Naive thymus-derived CD8-positive, alpha-beta T cell (primary cell): ENCODE data around the gene RPL18A. TPM values are rescaled to one million over a fixed set of nuclear protein-coding genes. Genes with fewer than 3 reads are reported as not detected.

ENCODE experiments used
- ATAC-seq, 2 donors: fragments of 150-1000 bp; cut with Tn5 transposase in 1 of 2; sonication (Bioruptor Pico), chemical (Tn5 transposase) in 1 of 2; 1 replicate in 1 of 2; 2 replicates in 1 of 2; pipeline ENCODE4 v1.10.0; 2021; ENCODE audit warnings: mild to moderate bottlenecking in 2 of 2, moderate library complexity in 2 of 2
- POLR2A ChIA-PET: fragments of 350-600 bp; sonication (Branson Sonifier 250); formaldehyde crosslinking; loops from one replicate; lab custom pipeline; 2021; ENCODE audit warnings: antibody characterized with exemption; lab: Charles Lee
- DNase-seq, 10 donors: peaks; one replicate each; pipeline versions ENCODE4 v3.0.0 to v3.0.0-alpha.2; 2020 to 2022
- H3K27ac Mint-ChIP-seq, 10 donors: one replicate each; pipeline ENCODE4 v1.8.0; 2020 to 2022; ENCODE audit warnings: mild to moderate bottlenecking in 10 of 10, mixed read lengths in 10 of 10, moderate library complexity in 4 of 10, inconsistent platforms in 1 of 10
- H3K27me3 Mint-ChIP-seq, 5 donors: one replicate each; pipeline ENCODE4 v1.8.0; 2021 to 2022; ENCODE audit warnings: mixed read lengths in 5 of 5
- H3K36me3 Mint-ChIP-seq, 3 donors: one replicate each; pipeline ENCODE4 v1.8.0; 2020 to 2022; ENCODE audit warnings: mixed read lengths in 3 of 3, mild to moderate bottlenecking in 2 of 3, inconsistent platforms in 1 of 3
- H3K4me1 Mint-ChIP-seq, 4 donors: one replicate each; pipeline ENCODE4 v1.8.0; 2021 to 2022; ENCODE audit warnings: mixed read lengths in 4 of 4
- H3K4me3 Mint-ChIP-seq, 10 donors: one replicate each; pipeline ENCODE4 v1.8.0; 2020 to 2022; ENCODE audit warnings: mild to moderate bottlenecking in 10 of 10, mixed read lengths in 10 of 10, moderate library complexity in 6 of 10, inconsistent platforms in 1 of 10
- H3K9me3 Mint-ChIP-seq, 9 donors: one replicate each; pipeline ENCODE4 v1.8.0; 2020 to 2022; ENCODE audit warnings: mixed read lengths in 9 of 9, mild to moderate bottlenecking in 3 of 9, inconsistent platforms in 1 of 9, moderate library complexity in 1 of 9
- polyA plus RNA-seq, 3 donors: library from polyadenylated mRNA; unstranded; fragments of 300-500 nt; fragmentation: Illumina TruSeq; gene quantifications; one replicate each; pipeline ENCODE4 v1.2.3, GENCODE V29; 2021
- total RNA-seq, 8 experiments: library from RNA in 2 of 8; stranded (reverse) in 2 of 8; gene quantifications; one replicate each; pipeline ENCODE4 v1.2.3 and lab custom pipeline; 2021 to 2026

Gene RPL18A
- total RNA-seq = 1,000 to 10,000 TPM; 2,924 to 2,989 TPM
- 1,000 to 10,000 TPM; 3,790 to 4,859 (median 4,546) TPM for polyA plus RNA-seq
- total RNA-seq (lab: John Stamatoyannopoulos, UW) = 524 to 932 (median 754) reads per million in 6 experiments

GRCh38 chr19:17859533-17860330 is at the start of gene RPL18A:
Gene RPL18A (plus strand): TSS chr19:17859910. CDS start chr19:17859957, 47 bp downstream.
- POLR2A ChIA-PET = interaction anchor here (0.5 to 7.7 kb wide), 40 partner anchors 9 to 1489 kb away, joined by 3 to 292 read pairs (median 3); partner anchors contain the start of genes ABHD8, ARRDC2, CCDC124 and FCHO1
- Mint-ChIP-seq H3K27ac (peak within 1 kb of the TSS; percentile 95 to 100 (median 98)), H3K4me1 (peaks cover 19 to 42% (median 39%) of the 10 kb centered on the region in 4 donors), H3K27me3 (peaks cover 0 to 1% (median 0%) of the 10 kb centered on the region in 5 donors), H3K36me3 (peaks cover 5 to 41% (median 6%) of the 10 kb centered on the region in 3 donors), H3K4me3 (peak within 1 kb of the TSS; percentile 91 to 100 (median 99)), H3K9me3 (no peaks in the 10 kb centered on the region)
- ATAC-seq (peak; percentile 94 to 95), DNase-seq (peak; percentile 91 to 99 (median 98))

DNA sequence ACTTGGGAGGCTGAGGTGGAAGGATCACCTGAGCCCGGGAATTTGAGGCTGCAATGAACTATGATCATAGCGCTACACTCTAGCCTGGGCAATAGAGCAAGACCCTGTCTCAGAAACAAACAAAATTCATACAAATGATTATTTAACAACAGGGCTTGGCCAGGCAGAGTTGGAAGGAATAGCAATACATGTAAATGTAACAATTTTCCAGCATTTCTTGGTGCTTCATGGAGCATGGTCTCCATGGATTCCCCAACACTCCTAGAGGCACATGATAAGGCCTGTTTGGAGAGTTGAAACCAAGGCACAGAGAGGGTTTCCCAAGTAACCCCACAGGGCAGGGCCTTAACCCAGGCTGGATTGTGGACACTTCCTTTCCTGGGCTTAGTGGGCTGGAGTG is 48.6 kb upstream of the RPL18A start:
- DNase-seq (no peak), ATAC-seq (no peak)
- peaks cover 2 to 25% (median 13%) of the 10 kb centered on the region in 4 donors for H3K4me1 Mint-ChIP-seq
- no peaks in the 10 kb centered on the region for H3K9me3 Mint-ChIP-seq
- H3K4me3 Mint-ChIP-seq = no peak overlapping the region
- H3K27me3 Mint-ChIP-seq = no peaks in the 10 kb centered on the region
- POLR2A ChIA-PET = no interaction called here
- peaks cover 0 to under 1% (median 0%) of the 10 kb centered on the region in 3 donors for H3K36me3 Mint-ChIP-seq
- H3K27ac Mint-ChIP-seq = peak overlapping the region in 1 of 10 donors; percentile 47

GRCh38 chr19:17811681-17812080 is 48.0 kb upstream of the RPL18A start:
- POLR2A ChIA-PET = no interaction called here
- ATAC-seq = no peak
- no peak overlapping the region for H3K27ac Mint-ChIP-seq

GRCh38 chr19:17812099-17812498 is 47.6 kb upstream of the RPL18A start:
- Mint-ChIP-seq H3K4me1 (peaks cover 2 to 18% (median 9%) of the 10 kb centered on the region in 4 donors), H3K27me3 (no peaks in the 10 kb centered on the region), H3K9me3 (no peaks in the 10 kb centered on the region), H3K27ac (peak overlapping the region in 2 of 10 donors; percentile 5 to 32), H3K36me3 (peaks cover 0 to 5% (median 4%) of the 10 kb centered on the region in 3 donors), H3K4me3 (no peak overlapping the region)
- ATAC-seq (no peak), DNase-seq (no peak)
- POLR2A ChIA-PET = no interaction called here

More at GRCh38 chr19:17811681-17812080, 48.0 kb upstream of the RPL18A start:
- Mint-ChIP-seq H3K9me3 (no peaks in the 10 kb centered on the region), H3K27me3 (no peaks in the 10 kb centered on the region), H3K36me3 (peaks cover 0 to 5% (median 4%) of the 10 kb centered on the region in 3 donors), H3K4me3 (no peak overlapping the region), H3K4me1 (peaks cover 2 to 19% (median 11%) of the 10 kb centered on the region in 4 donors)
- no peak for DNase-seq

DNA sequence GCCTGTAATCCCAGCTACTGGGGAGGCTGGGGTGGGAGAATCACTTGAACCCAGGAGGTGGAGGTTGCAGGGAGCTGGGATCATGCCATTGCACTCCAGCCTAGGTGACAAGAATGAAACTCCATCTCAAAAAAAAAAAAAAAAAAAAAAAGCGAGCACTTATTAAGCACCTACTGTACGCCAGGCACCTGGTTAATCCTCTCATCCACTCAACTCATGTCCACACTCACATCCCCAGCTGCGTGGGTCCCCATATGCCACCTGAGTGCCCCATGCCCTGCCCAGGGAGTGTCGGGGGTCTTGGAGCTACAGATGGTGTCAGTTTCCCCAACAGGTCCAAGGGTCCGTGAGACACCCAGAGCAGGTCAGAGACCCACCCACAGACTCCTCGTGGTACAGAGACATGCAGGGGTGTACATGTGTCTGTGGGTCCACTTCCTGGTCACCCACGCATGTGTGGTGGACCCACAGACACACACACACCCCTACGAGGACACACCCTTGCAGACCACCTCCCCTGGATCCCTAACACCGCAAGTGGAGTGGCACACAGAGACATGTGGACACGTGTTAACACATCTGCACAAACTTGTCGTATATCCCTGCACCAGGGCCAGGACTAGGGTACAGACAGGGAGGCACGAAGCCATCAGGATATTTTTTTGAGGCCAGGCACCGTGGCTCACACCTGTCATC is 41.9 kb upstream of the RPL18A start:
- DNase-seq (no peak), ATAC-seq (no peak)
- POLR2A ChIA-PET = interaction anchor here (0.7 to 1.5 kb wide), 2 partner anchors 9 to 69 kb away, joined by 3 to 6 read pairs; no protein-coding TSS in a partner anchor
- H3K36me3 Mint-ChIP-seq = peaks cover 0 to 5% (median 4%) of the 10 kb centered on the region in 3 donors
- no peaks in the 10 kb centered on the region for H3K9me3 Mint-ChIP-seq
- H3K27me3 Mint-ChIP-seq = no peaks in the 10 kb centered on the region
- H3K4me3 Mint-ChIP-seq = no peak overlapping the region
- H3K27ac Mint-ChIP-seq = no peak overlapping the region
- H3K4me1 Mint-ChIP-seq = peaks cover 0 to 2% (median 0%) of the 10 kb centered on the region in 4 donors

DNA sequence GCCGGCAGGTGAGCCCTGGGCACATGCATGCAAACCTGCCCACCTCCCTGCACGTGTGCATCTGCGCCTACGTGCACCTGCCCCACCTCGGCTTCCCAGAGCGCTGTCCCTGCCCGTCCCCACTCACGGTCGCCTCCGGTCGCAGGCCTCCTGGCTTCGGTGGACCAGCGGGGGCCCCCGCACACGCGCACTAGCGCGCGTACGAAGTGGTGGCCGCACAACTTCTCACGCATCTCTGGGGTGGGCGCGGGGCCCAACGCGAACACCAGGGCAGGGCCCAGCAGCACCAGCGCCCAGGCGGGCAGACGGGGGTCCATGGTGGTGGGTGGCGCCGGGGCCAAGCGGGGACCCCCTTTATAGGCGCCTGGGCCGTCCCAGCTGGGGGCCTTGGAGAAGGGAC is 38.5 kb upstream of the RPL18A start, which contains the start of gene INSL3:
TSS of gene INSL3 (minus strand) at position 330 of the 400 bp plus-strand sequence. CDS start at position 317, 13 bp downstream.
- no peaks in the 10 kb centered on the region for H3K27me3 Mint-ChIP-seq
- POLR2A ChIA-PET = interaction anchor here (0.7 kb wide), 1 partner anchor 1632 kb away, joined by 3 read pairs; no protein-coding TSS in a partner anchor
- H3K4me3 Mint-ChIP-seq = no peak within 1 kb of the TSS
- DNase-seq = no peak
- no peaks in the 10 kb centered on the region for H3K9me3 Mint-ChIP-seq
- peaks cover 0 to 19% (median 7%) of the 10 kb centered on the region in 3 donors for H3K36me3 Mint-ChIP-seq
- no peak for ATAC-seq
- peak within 1 kb of the TSS in 1 of 10 donors; percentile 17 for H3K27ac Mint-ChIP-seq
- peaks cover 0 to 5% (median 3%) of the 10 kb centered on the region in 4 donors for H3K4me1 Mint-ChIP-seq

- Mint-ChIP-seq H3K27me3 (no peaks in the 10 kb centered on the region), H3K4me1 (peaks cover 2 to 10% (median 4%) of the 10 kb centered on the region in 4 donors), H3K36me3 (peaks cover 0 to 34% (median 3%) of the 10 kb centered on the region in 3 donors), H3K9me3 (no peaks in the 10 kb centered on the region), H3K4me3 (no peak overlapping the region), H3K27ac (peak overlapping the region in 6 of 10 donors; percentile 53 to 82 (median 76))
- ATAC-seq = no peak
- no peak for DNase-seq
- POLR2A ChIA-PET = interaction anchor here (1.1 kb wide), 1 partner anchor 22 kb away, joined by 3 read pairs; no protein-coding TSS in a partner anchor
Measured at GRCh38 chr19:17824339-17824738, 35.4 kb upstream of the RPL18A start.

DNA sequence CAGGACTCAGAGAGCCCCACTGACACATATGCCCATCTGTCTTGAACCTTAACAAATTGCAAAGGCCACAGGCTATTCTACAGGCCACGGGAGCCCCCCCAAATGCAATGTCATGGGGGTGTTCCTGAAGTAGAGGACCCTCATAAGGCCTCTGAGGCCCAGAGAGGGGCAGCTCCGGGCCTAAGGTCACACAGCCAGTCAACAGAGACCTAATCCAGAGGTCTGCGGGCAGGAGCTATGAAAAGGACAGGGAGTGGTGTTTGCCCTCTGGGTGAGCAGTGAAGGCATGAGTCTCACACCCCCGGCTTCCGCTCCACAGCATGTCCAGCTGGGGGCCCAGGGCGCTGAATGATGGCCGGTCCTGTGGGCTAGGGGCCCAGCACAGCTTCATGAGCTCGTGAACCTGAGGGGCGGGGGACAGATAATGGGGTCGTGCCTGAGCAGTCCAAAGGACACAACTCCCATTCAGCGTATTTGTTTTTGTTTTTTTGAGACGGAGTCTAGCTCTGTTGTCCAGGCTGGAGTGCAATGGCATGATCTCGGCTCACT is 33.1 kb upstream of the RPL18A start:
- Mint-ChIP-seq H3K9me3 (no peaks in the 10 kb centered on the region), H3K36me3 (peaks cover 0 to 53% (median 11%) of the 10 kb centered on the region in 3 donors), H3K4me1 (peaks cover 4 to 12% (median 8%) of the 10 kb centered on the region in 4 donors), H3K4me3 (no peak overlapping the region), H3K27ac (no peak overlapping the region), H3K27me3 (no peaks in the 10 kb centered on the region)
- ATAC-seq = no peak
- POLR2A ChIA-PET = interaction anchor here (0.6 to 1.1 kb wide), 3 partner anchors 8 to 41 kb away, joined by 3 read pairs; no protein-coding TSS in a partner anchor
- no peak for DNase-seq

DNA sequence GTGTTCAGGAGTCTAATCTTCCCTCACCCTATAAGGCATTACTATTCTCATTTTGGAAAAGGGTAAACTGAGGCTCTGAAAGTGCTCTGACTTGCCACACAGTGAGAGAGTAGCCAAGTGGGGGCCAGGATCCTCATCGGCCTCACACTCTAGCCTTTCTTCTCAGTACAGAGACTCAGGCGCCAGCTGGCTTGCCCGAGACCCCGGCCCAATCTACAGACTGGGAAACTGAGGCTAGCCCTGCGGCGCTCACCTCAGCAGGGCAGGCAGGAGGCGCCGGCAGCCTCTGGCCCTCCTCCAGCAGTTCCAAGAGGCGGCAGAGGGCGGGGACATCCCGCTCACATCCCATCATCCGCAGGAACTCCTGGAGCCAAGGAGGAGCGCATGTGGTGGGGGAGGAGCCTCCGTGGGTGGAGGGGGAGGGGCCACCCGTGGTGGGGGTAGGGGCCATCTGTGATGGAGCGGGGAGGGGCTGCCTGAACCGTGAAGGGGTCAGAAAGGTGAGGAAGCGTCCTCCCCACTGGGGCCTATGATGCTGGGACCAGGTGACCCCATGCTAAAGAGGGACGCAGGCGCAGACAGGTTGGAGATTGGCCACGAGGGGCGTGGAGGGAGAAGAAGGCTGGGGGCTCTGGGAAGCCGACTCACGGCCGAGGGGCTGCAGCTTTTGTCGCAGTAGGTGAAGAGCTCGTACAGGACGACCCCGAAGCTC is 29.7 kb upstream of the RPL18A start:
- ATAC-seq (no peak), DNase-seq (no peak)
- Mint-ChIP-seq H3K4me3 (no peak overlapping the region), H3K27ac (peak overlapping the region in 7 of 10 donors; percentile 53 to 91 (median 74)), H3K36me3 (peaks cover 0 to 78% (median 20%) of the 10 kb centered on the region in 3 donors), H3K4me1 (peaks cover 3 to 13% (median 7%) of the 10 kb centered on the region in 4 donors), H3K9me3 (no peaks in the 10 kb centered on the region), H3K27me3 (no peaks in the 10 kb centered on the region)
- POLR2A ChIA-PET = interaction anchor here (2.7 kb wide), 1 partner anchor 17 kb away, joined by 10 read pairs; the partner anchor contains the start of gene JAK3

- H3K9me3 Mint-ChIP-seq = no peaks in the 10 kb centered on the region
- POLR2A ChIA-PET = interaction anchor here (0.5 to 2.7 kb wide), 3 partner anchors 16 to 185 kb away, joined by 4 to 10 read pairs (median 6); partner anchors contain the start of gene JAK3
- H3K4me3 Mint-ChIP-seq = no peak overlapping the region
- ATAC-seq (peak; percentile 58 to 81), DNase-seq (peak in 8 of 10 donors; percentile 8 to 55 (median 44))
- H3K36me3 Mint-ChIP-seq = peaks cover 6 to 78% (median 24%) of the 10 kb centered on the region in 3 donors
- peaks cover 9 to 18% (median 14%) of the 10 kb centered on the region in 4 donors for H3K4me1 Mint-ChIP-seq
- H3K27ac Mint-ChIP-seq = peak overlapping the region in 6 of 10 donors; percentile 51 to 91 (median 70)
- H3K27me3 Mint-ChIP-seq = no peaks in the 10 kb centered on the region
Measured at GRCh38 chr19:17830567-17831418, 28.9 kb upstream of the RPL18A start.
